22Rv1 (cell line): ENCODE results near the gene ALX4.

Source experiments
- H3K27ac ChIP-seq: fragments of 450-650 bp; 2 replicates; pipeline ENCODE4 v1.5.1; 2017
- CTCF ChIP-seq: fragments of 450-650 bp; IDR thresholded peaks from 2 replicates; pipeline ENCODE4 v1.5.1; 2017; ENCODE audit warnings: mild to moderate bottlenecking
- ZFX ChIP-seq: fragments of 450-650 bp; IDR thresholded peaks from 2 replicates; pipeline ENCODE4 v1.6.1; 2017; ENCODE audit warnings: antibody characterized with exemption, borderline replicate concordance

ALX4 gene

GRCh38 chr11:44344423-44344820 lies 34.5 kb upstream of the ALX4 start:
- no peak overlapping the region for H3K27ac ChIP-seq
- no peak for TF ChIP-seq ZFX
- TF ChIP-seq CTCF: no peak

DNA sequence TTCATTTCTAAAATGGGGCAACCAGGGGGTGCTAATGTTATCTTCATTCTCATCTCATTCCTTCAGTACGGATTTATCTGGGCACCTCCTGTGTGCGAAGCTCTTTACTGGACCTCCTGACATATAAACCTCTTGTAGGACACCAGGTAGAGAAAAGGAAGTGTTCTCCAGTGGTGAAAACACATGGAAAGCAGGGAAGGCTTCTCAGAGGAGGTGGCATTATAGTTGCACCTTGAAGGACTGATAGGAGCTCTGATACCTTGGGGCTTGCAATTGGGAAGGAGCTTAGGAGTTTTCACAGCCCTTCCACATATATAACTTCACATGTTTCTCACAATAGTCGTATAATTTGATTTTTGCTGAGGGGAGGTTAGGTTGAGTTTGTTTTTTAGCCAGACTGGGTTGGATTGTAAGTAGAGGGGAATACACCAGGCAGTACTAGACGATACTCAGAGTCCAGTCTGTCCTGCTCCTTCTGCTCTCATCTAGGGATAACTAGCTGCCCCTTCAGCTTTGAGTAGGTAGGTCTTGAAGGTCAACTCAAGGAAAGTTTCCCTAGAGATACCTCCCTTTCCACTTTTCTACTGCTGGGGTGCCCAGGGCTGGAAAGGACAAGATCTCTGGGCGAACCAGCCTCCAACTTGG lies 34.0 kb upstream of the ALX4 start:
- no peak overlapping the region for H3K27ac ChIP-seq
- no peak for TF ChIP-seq ZFX
- TF ChIP-seq CTCF: no peak

- no peak overlapping the region for H3K27ac ChIP-seq
- TF ChIP-seq CTCF (no peak), ZFX (no peak)
These were observed 32.7 kb upstream of the ALX4 start for GRCh38 chr11:44342616-44343015.

DNA sequence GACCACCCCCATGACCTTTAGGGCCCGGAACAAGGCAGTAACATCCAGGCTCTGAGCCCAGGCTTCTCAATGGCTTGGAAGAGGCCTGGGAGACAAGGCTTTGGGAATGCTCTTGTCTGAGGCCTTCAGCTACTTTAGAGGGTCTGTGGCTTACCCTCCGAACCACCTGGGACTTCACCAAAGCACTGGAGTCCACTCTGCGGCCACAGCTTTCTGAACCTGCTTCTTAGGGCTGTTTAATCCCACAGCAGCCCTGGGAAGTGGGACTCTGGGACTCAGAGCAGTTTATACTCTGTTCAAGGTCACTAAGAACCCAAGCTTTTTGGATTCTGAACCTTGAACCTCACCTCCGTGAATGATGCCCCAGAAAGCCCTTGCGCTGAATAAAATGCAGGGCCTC lies 30.7 kb upstream of the ALX4 start:
- no peak overlapping the region for H3K27ac ChIP-seq
- TF ChIP-seq ZFX (no peak), CTCF (no peak)

DNA sequence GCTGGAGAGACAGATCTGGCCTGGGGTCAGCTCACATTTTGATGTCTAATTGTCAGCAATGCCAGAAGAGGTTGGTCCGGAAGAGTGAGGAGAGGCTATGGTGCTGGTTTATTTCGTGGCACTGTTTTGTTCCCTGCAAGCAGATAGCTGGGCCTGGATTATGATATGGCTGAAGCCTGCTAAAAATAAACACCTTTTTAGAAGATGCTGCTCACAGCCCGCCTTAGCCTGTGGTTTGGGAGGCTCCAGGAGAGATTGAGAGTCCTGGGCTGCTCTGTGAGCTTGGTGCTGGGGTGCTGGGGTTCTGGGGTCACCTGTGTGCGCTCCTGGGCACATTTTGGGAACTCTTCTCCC lies 29.6 kb upstream of the ALX4 start:
- TF ChIP-seq CTCF (no peak), ZFX (no peak)
- H3K27ac ChIP-seq: no peak overlapping the region

GRCh38 chr11:44338698-44339529 lies 29.0 kb upstream of the ALX4 start:
- no peak for TF ChIP-seq CTCF
- no peak overlapping the region for H3K27ac ChIP-seq

DNA sequence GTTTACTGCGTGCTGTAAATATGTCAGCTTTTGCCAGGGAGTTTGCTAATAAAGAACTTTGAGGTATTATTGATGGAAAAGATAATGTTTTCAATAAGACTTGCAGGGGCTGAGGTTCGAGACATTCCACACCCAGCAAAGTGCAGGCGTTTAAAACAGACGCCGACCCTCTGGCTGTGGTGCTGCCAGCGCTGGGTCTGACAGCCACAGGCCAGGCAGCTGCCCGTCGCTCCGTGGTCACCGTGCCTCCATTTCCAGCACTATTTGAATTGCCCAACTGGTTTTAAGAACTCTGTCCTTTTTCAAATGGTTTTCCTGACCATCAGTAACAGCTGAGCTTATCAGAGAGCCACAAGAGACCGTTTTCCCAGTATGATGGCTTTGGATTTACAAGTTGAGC lies 28.1 kb upstream of the ALX4 start:
- no peak overlapping the region for H3K27ac ChIP-seq
- TF ChIP-seq ZFX: no peak
- TF ChIP-seq CTCF: no peak
